Esophagus squamous epithelium (tissue), 4 donors: ENCODE data around the gene RBFOX2.

Experiments
- CTCF ChIP-seq, 6 experiments: fragments of 450-650 bp in 4 of 6; fragments of 200-600 bp in 2 of 6; sonication (generic) in 2 of 6; IDR thresholded peaks; one replicate each; pipeline ENCODE4 v1.5.1; 2016 to 2019; ENCODE audit warnings: antibody characterized with exemption in 6 of 6, mild to moderate bottlenecking in 4 of 6, moderate library complexity in 4 of 6
- POLR2A ChIP-seq, 4 donors: fragments of 450-650 bp; IDR thresholded peaks; one replicate each; pipeline ENCODE4 v1.6.1; 2017; ENCODE audit warnings: antibody characterized with exemption in 4 of 4, mild to moderate bottlenecking in 4 of 4, moderate library complexity in 3 of 4

GRCh38 chr22:35717572-35717971 lies 311.1 kb downstream of the RBFOX2 start, which contains the start of gene APOL5:
- TF ChIP-seq CTCF (IDR thresholded peaks at IDR 0.05) (no peak), POLR2A (IDR thresholded peaks at IDR 0.05) (no peak)
